GM12891 (cell line): Measurements from ENCODE around the gene OTOA.
"Not testable (repeated sequence)": the region's sequence is repeated elsewhere in the genome, so short reads cannot be mapped to it uniquely, and the experiment has no call there.

Experiments used
- DNase-seq: peaks from one replicate; pipeline ENCODE4 v3.0.0; 2011; ENCODE audit warnings: low spot score; ENCODE audit not compliant: insufficient read length
- FAIRE-seq: peaks from 2 replicates; lab custom pipeline; 2011; peaks lifted over from hg19 to GRCh38; lab: Jason Lieb, UNC
- PAX5 ChIP-seq: IDR thresholded peaks from 2 replicates; pipeline ENCODE4 v1.6.1; 2011; ENCODE audit warnings: low read length, moderate library complexity, mild to moderate bottlenecking; ENCODE audit not compliant: insufficient read depth, severe bottlenecking
- POLR2A ChIP-seq: IDR thresholded peaks from 2 replicates; pipeline ENCODE4 v1.6.1; 2011; ENCODE audit warnings: low read depth, low read length, control low read depth
- POLR2AphosphoS5 ChIP-seq: IDR thresholded peaks from 2 replicates; pipeline ENCODE4 v1.6.1; 2011; ENCODE audit warnings: low read depth, low read length, control low read depth
- POU2F2 ChIP-seq: IDR thresholded peaks from 2 replicates; pipeline ENCODE4 v1.6.1; 2011; ENCODE audit warnings: low read depth, mild to moderate bottlenecking, control low read depth, low read length, moderate library complexity
- SPI1 ChIP-seq: IDR thresholded peaks from 2 replicates; pipeline ENCODE4 v1.6.1; 2011; ENCODE audit warnings: low read depth, low read length, control low read depth
- TAF1 ChIP-seq: IDR thresholded peaks from 2 replicates; pipeline ENCODE4 v1.6.1; 2011; ENCODE audit warnings: low read depth, low read length, control low read depth

Gene OTOA

GRCh38 chr16:21628772-21629171 is 35.0 kb upstream of the OTOA start:
- no peak for TF ChIP-seq TAF1
- TF ChIP-seq POLR2AphosphoS5, result no peak
- TF ChIP-seq POLR2A, result no peak
- TF ChIP-seq SPI1, result no peak
- no peak for TF ChIP-seq PAX5
- no peak for TF ChIP-seq POU2F2
- FAIRE-seq, result no peak

GRCh38 chr16:21629616-21630539 is 33.9 kb upstream of the OTOA start:
- not testable (repeated sequence) for FAIRE-seq, DNase-seq

More at GRCh38 chr16:21628772-21629171, 35.0 kb upstream of the OTOA start:
- no peak for DNase-seq

GRCh38 chr16:21630866-21631265 is 32.9 kb upstream of the OTOA start:
- FAIRE-seq, DNase-seq: not testable (repeated sequence)

- not testable (repeated sequence) for DNase-seq, FAIRE-seq
Observed at GRCh38 chr16:21631376-21631775, 32.4 kb upstream of the OTOA start.

- not testable (repeated sequence) for DNase-seq, FAIRE-seq
Observed at GRCh38 chr16:21631951-21632575, 31.7 kb upstream of the OTOA start.

GRCh38 chr16:21634216-21634615 is 29.6 kb upstream of the OTOA start:
- TF ChIP-seq SPI1 (no peak), POLR2A (no peak)
- FAIRE-seq (no peak), DNase-seq (no peak)

DNA sequence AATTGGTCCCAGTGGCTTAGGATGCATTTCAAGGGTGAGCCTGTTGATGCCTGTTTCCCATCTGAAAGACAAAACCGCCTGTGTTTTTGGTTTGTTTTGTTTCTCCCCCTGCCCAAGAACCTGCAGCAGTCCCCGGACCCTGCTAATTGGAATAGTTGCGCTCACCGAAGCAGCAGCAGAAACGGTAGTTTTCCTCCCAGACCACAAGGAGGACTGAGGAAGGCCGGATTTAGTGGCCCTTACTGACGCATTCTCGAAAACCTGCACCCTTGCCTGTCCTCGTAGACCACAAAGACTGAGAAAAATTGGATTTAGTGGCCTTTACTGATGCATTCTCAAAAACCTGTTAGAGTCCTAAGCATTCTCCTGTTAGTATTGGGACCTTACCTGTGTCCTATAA is 28.1 kb upstream of the OTOA start:
- DNase-seq, FAIRE-seq: not testable (repeated sequence)

GRCh38 chr16:21637032-21637968 is 26.5 kb upstream of the OTOA start:
- DNase-seq (no peak), FAIRE-seq (no peak)
- TF ChIP-seq POLR2AphosphoS5 (no peak), TAF1 (no peak), PAX5 (no peak), POLR2A (no peak), SPI1 (no peak), POU2F2 (no peak)

- no peak for FAIRE-seq
- no peak for DNase-seq
- TF ChIP-seq SPI1 (no peak), POLR2AphosphoS5 (no peak), PAX5 (no peak), POU2F2 (no peak), POLR2A (no peak)
Observed at GRCh38 chr16:21638573-21638975, 25.2 kb upstream of the OTOA start.

DNA sequence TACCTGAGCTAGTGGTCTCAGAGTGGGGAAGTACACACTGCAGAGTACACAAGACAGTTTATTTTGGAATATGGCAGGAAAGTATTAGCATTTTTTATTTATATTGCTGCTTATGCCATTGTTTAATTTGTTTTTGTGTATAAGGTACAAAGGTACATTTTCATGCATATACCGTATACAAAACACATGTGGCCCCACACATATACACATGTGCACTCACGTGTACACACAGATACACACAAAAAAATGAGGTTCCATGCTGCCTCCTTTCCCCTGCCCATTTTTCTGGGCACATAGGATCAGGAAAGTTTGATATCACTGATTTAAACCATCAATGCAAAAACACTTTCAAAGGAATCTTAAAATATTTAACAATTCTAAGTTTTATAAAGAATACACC is 24.3 kb upstream of the OTOA start:
- no peak for TF ChIP-seq POLR2AphosphoS5
- no peak for TF ChIP-seq SPI1
- no peak for TF ChIP-seq PAX5
- no peak for TF ChIP-seq POLR2A
- no peak for TF ChIP-seq TAF1
- no peak for TF ChIP-seq POU2F2
- DNase-seq (no peak), FAIRE-seq (no peak)

GRCh38 chr16:21641916-21642315 is 21.9 kb upstream of the OTOA start:
- DNase-seq (no peak), FAIRE-seq (no peak)

More at GRCh38 chr16:21641916-21642315, 21.9 kb upstream of the OTOA start:
- TF ChIP-seq PAX5, result no peak
- TF ChIP-seq POLR2A, result no peak
